Measurements from ENCODE around the gene ATP6V0C. TPM values are rescaled to one million over a fixed set of nuclear protein-coding genes. Genes with fewer than 3 reads are reported as not detected.

Gene ATP6V0C
- total and polyA plus RNA-seq, 2 of the 13 experiments (the other 11 are each of a cell fraction or from before 2014, with no cell fraction given) = 10.4 to 20.1 TPM

- Histone ChIP-seq H3K36me3 (replicated peaks in 1 of 2; ENCODE audit: control insufficient read depth in 1 of 2, insufficient read depth in 2 of 2, low read length in 2 of 2) (peaks cover 2 to 5% of the 10 kb centered on the region in 2 experiments; a peak in 2 of 5 replicates), H3K27me3 (ENCODE audit: control insufficient read depth in 1 of 2, insufficient read depth in 2 of 2, low read length in 2 of 2) (no peaks in the 10 kb centered on the region), H3K4me2 (ENCODE audit: low read depth, low read length) (no peak overlapping the region), H4K20me1 (ENCODE audit: insufficient read depth, low read length) (peaks cover 22% of the 10 kb centered on the region), H3K9ac (ENCODE audit: insufficient read depth, low read depth, low read length) (no peak overlapping the region), H3K27ac (ENCODE audit: extremely low read length, insufficient read depth, low read length) (no peak overlapping the region), H3K79me2 (ENCODE audit: insufficient read depth, low read length) (peaks cover 42% of the 10 kb centered on the region), H3K9me3 (ENCODE audit: low read length) (no peaks in the 10 kb centered on the region), H3K4me1 (ENCODE audit: insufficient read depth, low read length) (peaks cover 63% of the 10 kb centered on the region), H2AFZ (ENCODE audit: low read length) (no peak overlapping the region), H3K4me3 (replicated peaks in 1 of 3; ENCODE audit: insufficient read depth in 1 of 3, low read depth in 2 of 3, low read length in 3 of 3) (no peak overlapping the region)
- in situ Hi-C loops (cut with HindIII; ENCODE audit: extremely low pct_ligation_motif_present, low pct_unique_long_range_greater_than_20kb) = no loop called here
- ChIA-PET POLR2A (interaction anchor here (1.2 kb wide), 1 partner anchor 36 kb away, joined by 3 read pairs; the partner anchor contains the start of gene ATP6V0C), CTCF (ENCODE audit: low intra/inter-chr PET ratio, low total read pairs) (no interaction called here)
- 93% methylated on average over 8 of the region's 8 CpGs for WGBS (ENCODE audit: low lambda C conversion rate)
- ATAC-seq (no peak), FAIRE-seq (no peak), DNase-seq (ENCODE audit: low spot score) (no peak)
- no TSS peak for BruUV-seq (replicated peaks)
- intact Hi-C loops (cut with micrococcal nuclease; ENCODE audit: unreplicated experiment) = no loop called here
- TF ChIP-seq GABPA (IDR thresholded peaks at IDR 0.05; ENCODE audit: low read depth, low read length) = no peak
- TF ChIP-seq GABPA (CRISPR knock-in tag; IDR thresholded peaks at IDR 0.05; ENCODE audit: low read depth) = no peak
- TF ChIP-seq TIGD3 (CRISPR knock-in tag; IDR thresholded peaks at IDR 0.05; ENCODE audit: borderline replicate concordance) = no peak
- no peak for TF ChIP-seq PAXIP1 (CRISPR knock-in tag; conservative IDR thresholded peaks at IDR 0.05)
- no peak for TF ChIP-seq NR3C1 (CRISPR knock-in tag; IDR thresholded peaks at IDR 0.05)
- TF ChIP-seq JUN (CRISPR knock-in tag; IDR thresholded peaks at IDR 0.05) = no peak
- no peak for TF ChIP-seq MIER3 (CRISPR knock-in tag; IDR thresholded peaks at IDR 0.05; ENCODE audit: borderline replicate concordance)
- no peak for TF ChIP-seq HNF1A (IDR thresholded peaks at IDR 0.05; ENCODE audit: low read depth)
- TF ChIP-seq HNF1A (CRISPR knock-in tag; IDR thresholded peaks at IDR 0.05; ENCODE audit: borderline replicate concordance) = no peak
- TF ChIP-seq ZNF687 (CRISPR knock-in tag; IDR thresholded peaks at IDR 0.05) = no peak
These were observed 35.5 kb upstream of the ATP6V0C start for GRCh38 chr16:2478279-2478678.
